K562 (cell line): Measurements from ENCODE around the gene ERBB4.

Experiments used
- CTCF ChIP-seq, 3 experiments: IDR thresholded peaks in 2 of 3; conservative IDR thresholded peaks in 1 of 3; 2 replicates each; pipeline ENCODE4 v1.5.1; 2011 to 2012; ENCODE audit warnings: low read length in 3 of 3, mild to moderate bottlenecking in 3 of 3, control low read depth in 2 of 3, improper control_type of control experiment in 1 of 3, inconsistent platforms in 1 of 3, low read depth in 1 of 3, mixed read lengths in 1 of 3, moderate library complexity in 1 of 3; ENCODE audit not compliant: insufficient read depth in 2 of 3
- FOS ChIP-seq: IDR thresholded peaks from 3 replicates; pipeline ENCODE4 v1.6.1; 2011; ENCODE audit not compliant: insufficient read length; ENCODE audit errors: extremely low read depth
- FOXM1 ChIP-seq, 2 experiments: fragments of 450-650 bp in 1 of 2; sonication (generic) in 1 of 2; formaldehyde crosslinking in 1 of 2; IDR thresholded peaks; 2 replicates each; pipeline versions ENCODE4 v1.6.1 to v1.9.0; 2017 to 2022; ENCODE audit warnings: low read depth in 2 of 2, mild to moderate bottlenecking in 2 of 2, missing genetic modification reagents in 1 of 2, moderate library complexity in 1 of 2
- IRF1 ChIP-seq: sonication (generic); formaldehyde crosslinking; IDR thresholded peaks from 2 replicates; pipeline ENCODE4 v1.8.0; 2022; ENCODE audit warnings: missing genetic modification reagents, mild to moderate bottlenecking, borderline replicate concordance
- LEF1 ChIP-seq: fragments of 450-650 bp; IDR thresholded peaks from 2 replicates; pipeline ENCODE4 v1.6.1; 2016; ENCODE audit warnings: mild to moderate bottlenecking
- MCM5 ChIP-seq: fragments of 450-650 bp; IDR thresholded peaks from 2 replicates; pipeline ENCODE4 v1.6.1; 2016; ENCODE audit warnings: low read depth
- NFRKB ChIP-seq: fragments of 450-650 bp; IDR thresholded peaks from 2 replicates; pipeline ENCODE4 v1.6.1; 2016; ENCODE audit warnings: low read depth
- NR4A1 ChIP-seq, 2 experiments: fragments of 250-450 bp in 1 of 2; fragments of 450-650 bp in 1 of 2; sonication (Bioruptor Pico) in 1 of 2; IDR thresholded peaks; 2 replicates each; pipeline versions ENCODE4 v1.4.0 to v1.6.1; 2016 to 2020; ENCODE audit warnings: mild to moderate bottlenecking in 2 of 2, missing compliant biosample characterization in 1 of 2, missing genetic modification characterization in 1 of 2, moderate library complexity in 1 of 2
- POLR2A ChIP-seq: fragments of 450-650 bp; conservative IDR thresholded peaks from 2 replicates; pipeline ENCODE4 v1.6.1; 2016
- POLR3A ChIP-seq: IDR thresholded peaks from 2 replicates; pipeline ENCODE4 v1.6.1; 2011; ENCODE audit warnings: borderline replicate concordance, mild to moderate bottlenecking, moderate library complexity; ENCODE audit not compliant: insufficient read length, insufficient read depth; ENCODE audit errors: extremely low read depth
- RBM22 ChIP-seq: fragments of 200-400 bp; formaldehyde crosslinking; IDR thresholded peaks from 2 replicates; pipeline ENCODE4 v1.6.1; 2018; ENCODE audit warnings: low read length, low read depth; ENCODE audit not compliant: poor library complexity, severe bottlenecking
- SP1 ChIP-seq: sonication (generic); formaldehyde crosslinking; IDR thresholded peaks from 2 replicates; pipeline ENCODE4 v1.8.1; 2022; ENCODE audit warnings: mild to moderate bottlenecking, missing genetic modification reagents

DNA sequence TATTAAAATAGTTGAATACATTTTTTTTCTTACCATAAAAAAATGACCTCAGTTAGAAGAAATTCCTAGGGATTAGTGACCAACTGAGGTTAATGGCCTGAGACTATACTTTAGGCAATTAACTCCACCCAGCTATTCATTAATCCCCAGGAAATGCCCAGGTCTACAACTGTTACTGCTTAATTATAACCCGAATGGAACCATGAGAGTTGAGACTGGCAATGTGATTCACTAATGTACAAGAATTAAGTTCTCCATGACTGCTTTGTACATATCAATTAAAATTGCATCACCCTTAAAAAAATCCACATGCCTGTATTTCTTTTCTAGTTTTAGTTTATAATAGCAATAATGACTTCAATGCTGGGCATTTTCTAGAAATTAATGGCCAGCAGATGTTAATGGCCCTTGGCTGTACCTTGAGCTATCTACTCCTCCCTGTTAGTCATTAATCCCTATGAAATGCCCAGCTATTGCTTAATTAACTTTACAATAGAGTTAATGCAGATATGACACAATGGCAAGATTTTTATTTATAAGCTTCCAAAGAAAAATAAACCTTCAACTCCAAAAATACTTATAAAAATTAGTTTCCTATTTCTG is 44.1 kb downstream of the ERBB4 start:
- no peak for TF ChIP-seq IRF1
- TF ChIP-seq MCM5, result no peak
- TF ChIP-seq POLR3A, result no peak
- TF ChIP-seq SP1 (CRISPR knock-in tag), result no peak
- TF ChIP-seq FOS, result no peak
- TF ChIP-seq FOXM1 (IDR thresholded peaks at IDR 0.05; ENCODE audit: low read depth), result no peak
- TF ChIP-seq FOXM1 (CRISPR knock-in tag; IDR thresholded peaks at IDR 0.05; ENCODE audit: low read depth), result no peak
- TF ChIP-seq NFRKB, result no peak
- TF ChIP-seq CTCF (IDR thresholded peaks at IDR 0.05 in 2 of 3, conservative IDR thresholded peaks at IDR 0.05 in 1 of 3; ENCODE audit: insufficient read depth in 2 of 3, low read depth in 1 of 3, low read length in 3 of 3), result no peak
- TF ChIP-seq RBM22, result no peak
- TF ChIP-seq LEF1, result no peak
- no peak for TF ChIP-seq POLR2A
- no peak for TF ChIP-seq NR4A1 (CRISPR knock-in tag; IDR thresholded peaks at IDR 0.05)
- no peak for TF ChIP-seq NR4A1 (tag; IDR thresholded peaks at IDR 0.05)
